HG03159 (cell line): ENCODE measurements around the gene MASP2.
"Not testable (repeated sequence)": the region's sequence is repeated elsewhere in the genome, so short reads cannot be mapped to it uniquely, and the experiment has no call there.

ENCODE experiments used
- ATAC-seq: cut with Tn5 transposase; IDR thresholded peaks from one replicate; pipeline ENCODE4 v1.9.1; 2021; ENCODE audit warnings: mild to moderate bottlenecking, moderate library complexity; ENCODE audit not compliant: unreplicated experiment

Gene MASP2

GRCh38 chr1:11058595-11059154 lies 11.6 kb upstream of the MASP2 start:
- ATAC-seq, result no peak

DNA sequence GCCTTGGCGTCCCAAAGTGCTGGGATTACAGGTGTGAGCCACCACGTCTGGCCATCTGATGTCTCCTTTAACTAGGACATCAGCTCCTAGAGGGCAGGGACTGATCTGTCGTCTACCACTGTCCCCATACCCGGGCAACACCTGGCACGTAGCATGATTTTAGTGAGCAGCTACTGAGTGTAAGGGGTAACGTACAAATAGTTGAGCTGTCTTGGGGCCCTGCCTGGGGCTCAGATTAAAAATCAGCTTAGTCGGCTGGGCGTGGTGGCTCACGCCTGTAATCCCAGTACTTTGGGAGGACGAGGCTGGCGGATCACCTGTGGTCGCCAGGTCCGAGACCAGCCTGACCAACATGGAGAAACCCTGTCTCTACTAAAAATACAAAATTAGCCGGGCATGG lies 11.0 kb upstream of the MASP2 start:
- ATAC-seq, result no peak

DNA sequence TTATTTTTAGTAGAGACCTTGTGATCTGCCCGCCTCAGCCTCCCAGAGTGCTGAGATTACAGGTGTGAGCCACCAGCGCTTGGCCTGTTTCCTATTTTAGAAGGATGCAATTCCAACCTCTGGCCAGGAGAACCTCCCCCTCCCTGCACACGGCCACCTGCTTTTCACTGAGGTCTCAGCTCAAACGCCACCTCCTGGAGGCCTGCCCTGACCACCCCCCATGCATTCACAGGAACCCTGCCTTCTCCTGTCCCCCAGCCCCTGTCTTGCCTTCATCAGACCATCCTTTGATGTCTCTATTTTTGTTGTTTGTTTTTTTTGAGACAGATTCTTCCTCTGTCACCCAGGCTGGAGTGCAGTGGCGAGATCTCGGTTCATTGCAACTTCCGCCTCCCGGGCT lies 10.4 kb upstream of the MASP2 start:
- no peak for ATAC-seq

- no peak for ATAC-seq
Observed at GRCh38 chr1:11056504-11056903, 9.5 kb upstream of the MASP2 start.

GRCh38 chr1:11055676-11056075 lies 8.6 kb upstream of the MASP2 start:
- no peak for ATAC-seq

- ATAC-seq, result no peak
Observed at GRCh38 chr1:11054666-11055065, 7.6 kb upstream of the MASP2 start.

GRCh38 chr1:11054181-11054580 lies 7.1 kb upstream of the MASP2 start:
- ATAC-seq, result no peak

DNA sequence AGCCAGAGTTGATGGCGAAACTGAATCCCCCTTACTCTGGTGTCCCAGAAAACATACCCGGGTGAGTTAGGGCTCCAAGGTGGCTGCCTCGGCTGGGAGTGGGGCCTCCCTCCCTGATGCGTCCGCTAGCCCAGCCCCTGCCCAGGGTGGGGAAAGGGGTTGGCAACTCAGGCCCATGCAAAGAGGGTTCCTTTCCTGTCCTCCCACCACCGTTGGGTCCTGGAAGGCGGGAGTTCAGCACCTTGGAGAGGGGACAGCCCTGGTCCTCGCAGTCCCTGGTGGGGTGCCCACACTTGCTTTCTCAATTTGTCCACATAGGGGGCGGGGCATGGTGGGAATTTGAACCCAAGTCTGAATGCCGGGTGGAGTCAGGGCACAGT lies 6.7 kb upstream of the MASP2 start:
- ATAC-seq, result no peak

GRCh38 chr1:11052839-11053757 lies 6.1 kb upstream of the MASP2 start:
- no peak for ATAC-seq

GRCh38 chr1:11051781-11052511 lies 4.9 kb upstream of the MASP2 start:
- no peak for ATAC-seq

DNA sequence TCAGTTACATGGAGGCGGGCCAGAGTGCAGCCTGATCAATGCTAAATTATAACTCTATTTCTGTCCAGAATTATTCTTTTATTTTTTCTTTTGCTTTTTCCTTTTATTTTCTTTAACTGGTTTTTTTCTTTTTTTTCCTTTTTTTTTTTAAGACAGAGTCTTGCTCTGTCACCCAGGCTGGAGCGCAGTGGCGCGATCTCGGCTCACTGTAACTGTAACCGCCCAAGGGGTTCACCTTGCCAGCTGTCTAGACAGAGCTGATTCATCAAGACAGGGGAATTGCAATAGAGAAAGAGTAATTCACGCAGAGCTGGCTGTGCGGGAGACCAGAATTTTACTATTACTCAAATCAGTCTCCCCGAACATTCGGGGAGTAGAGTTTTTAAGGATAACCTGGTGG lies 4.1 kb upstream of the MASP2 start:
- not testable (repeated sequence) for ATAC-seq

- no peak for ATAC-seq
Observed at GRCh38 chr1:11046270-11046566, 821 bp downstream of the MASP2 start.

- no peak for ATAC-seq
Observed at GRCh38 chr1:11045428-11046269, 1.4 kb downstream of the MASP2 start.

DNA sequence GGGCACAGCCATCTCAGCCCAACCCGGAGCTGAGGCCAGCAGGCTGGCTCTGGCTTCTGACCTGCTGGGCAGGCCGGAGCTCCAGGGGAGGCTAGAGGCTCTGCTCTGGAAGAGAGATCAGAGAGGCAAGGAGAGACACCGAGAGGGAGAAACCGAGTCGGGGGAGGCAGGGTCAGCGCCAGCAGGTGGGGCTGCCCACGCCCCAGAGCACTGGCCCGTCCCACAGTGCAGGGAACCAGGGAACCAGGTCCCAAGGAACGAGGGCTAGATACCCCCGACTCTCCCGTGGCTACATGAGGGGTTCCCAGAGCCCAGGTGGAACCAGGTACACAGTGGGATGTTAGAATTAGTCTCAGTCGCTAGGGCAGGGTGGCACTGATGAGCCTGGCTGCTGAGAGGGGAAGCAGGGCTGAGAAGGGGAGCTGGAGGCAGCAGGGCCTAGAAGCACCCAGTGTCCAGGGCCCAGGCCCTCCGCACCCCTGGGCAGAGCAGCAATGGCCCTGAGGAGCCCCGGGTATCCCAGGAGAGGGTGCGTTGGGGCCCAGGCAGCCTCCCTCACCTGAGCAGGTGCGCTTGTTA lies 2.1 kb downstream of the MASP2 start:
- no peak for ATAC-seq

DNA sequence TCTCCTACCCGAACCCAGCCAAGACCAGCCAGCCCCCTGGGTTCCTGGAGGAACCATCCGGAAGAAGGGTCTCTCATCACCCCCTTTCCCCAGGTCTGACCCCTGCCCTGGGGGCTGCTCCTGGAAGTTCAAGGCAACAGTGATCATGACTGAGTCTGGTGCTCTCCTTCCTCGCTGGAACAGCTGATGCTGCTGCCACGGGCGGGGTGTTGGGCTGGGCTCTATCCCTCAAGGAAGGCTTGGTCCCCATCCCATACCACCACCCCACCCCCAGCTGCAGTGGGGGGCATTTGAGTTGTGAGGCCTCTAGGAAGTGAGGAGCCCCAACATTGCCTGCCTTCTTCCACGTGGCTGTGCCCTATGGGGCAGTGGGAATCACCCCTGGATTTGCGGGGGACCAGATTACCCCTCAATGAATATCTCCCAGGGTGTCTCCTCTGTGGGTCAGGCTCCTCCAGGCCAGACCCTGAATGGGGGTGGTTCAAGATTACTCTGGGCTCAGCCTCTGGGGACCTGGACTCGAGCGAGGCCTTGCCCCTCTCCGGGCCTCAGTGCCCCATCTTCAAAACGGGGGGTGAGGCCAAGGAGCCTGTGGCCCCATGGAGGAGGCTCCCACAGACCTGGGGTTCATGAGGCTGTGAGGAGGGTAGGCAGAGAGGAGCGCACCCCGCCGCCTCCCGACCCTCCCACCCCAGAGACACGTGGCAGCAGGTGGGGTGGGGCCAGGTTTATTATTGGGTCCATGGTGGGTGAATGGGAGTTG lies 2.8 kb downstream of the MASP2 start:
- no peak for ATAC-seq

DNA sequence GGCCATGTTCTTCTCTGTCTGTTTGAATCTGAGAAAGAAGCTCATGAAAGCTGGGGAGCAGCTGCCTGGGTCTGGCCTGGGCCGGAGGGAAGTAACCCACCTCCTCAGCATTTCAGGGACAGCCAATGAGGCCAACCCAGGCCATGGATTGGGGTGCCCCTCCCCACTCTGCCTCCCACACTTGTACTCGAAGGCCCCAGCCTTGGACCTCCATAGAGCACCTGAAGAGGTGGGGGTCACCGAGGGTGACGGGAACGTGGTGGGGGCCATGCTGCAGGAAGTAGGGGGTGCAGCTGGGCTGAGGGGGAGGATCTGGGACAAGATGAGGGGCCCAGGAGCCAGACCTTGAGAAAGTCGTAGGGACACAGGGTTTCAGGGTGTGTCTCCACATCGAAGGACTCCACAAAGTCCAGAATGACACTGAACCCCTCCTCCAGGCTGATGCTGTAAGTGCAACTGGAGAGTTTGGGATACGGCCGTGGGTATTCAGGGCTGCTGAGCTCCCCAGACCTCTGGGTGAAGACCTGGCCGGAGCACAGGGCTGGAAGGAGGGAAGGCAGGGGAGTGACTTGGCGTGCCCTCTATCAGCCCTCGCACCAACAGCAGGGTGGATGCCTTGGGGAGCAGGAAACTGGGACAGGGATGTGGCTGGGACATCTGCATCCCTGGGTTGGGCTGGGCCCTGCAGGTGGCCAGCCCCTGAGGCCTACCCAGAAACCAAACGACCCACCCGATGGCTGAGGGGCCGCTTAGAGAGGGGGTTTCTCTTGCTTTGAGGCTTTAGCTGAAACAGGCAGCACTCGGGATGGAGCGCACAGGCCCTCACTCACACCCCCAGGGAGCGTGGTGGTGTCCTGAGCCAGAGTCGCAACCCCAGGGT lies 3.8 kb downstream of the MASP2 start:
- ATAC-seq, result no peak

DNA sequence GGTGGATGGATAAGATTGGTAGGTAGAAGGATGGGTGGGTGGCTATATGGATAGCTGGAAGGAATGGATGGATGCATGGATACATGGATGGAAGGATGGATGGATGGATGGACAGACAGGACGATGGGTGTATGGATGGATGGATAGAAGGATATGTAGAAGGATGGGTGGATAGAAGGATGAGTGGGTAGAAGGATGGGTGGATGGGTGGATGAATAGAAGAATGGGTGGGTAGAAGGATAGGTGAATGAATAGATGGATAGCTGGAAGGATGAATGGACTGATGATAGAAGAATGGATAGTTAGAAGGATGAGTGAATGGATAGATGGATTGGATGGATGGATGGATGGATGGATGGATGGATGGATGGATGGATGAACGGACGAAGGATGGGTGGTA lies 5.0 kb downstream of the MASP2 start:
- no peak for ATAC-seq

GRCh38 chr1:11041048-11041447 lies 6.0 kb downstream of the MASP2 start:
- no peak for ATAC-seq

DNA sequence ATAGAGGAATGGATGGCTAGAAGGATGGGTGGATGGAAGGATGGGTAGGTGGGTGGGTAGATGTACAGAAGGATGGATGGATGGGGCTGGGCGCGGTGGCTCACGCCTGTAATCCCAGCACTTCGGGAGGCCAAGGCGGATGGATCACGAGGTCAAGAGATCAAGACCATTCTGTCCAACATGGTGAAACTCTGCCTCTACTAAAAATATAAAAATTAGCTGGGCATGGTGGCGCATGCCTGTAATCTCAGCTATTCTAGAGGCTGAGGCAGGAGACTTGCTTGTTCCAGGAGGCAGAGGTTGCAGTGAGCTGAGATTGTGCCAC lies 7.0 kb downstream of the MASP2 start:
- not testable (repeated sequence) for ATAC-seq
